Erythroblast (primary cell): ENCODE results near the gene TPK1.
"Not testable (repeated sequence)": the region's sequence is repeated elsewhere in the genome, so short reads cannot be mapped to it uniquely, and the experiment has no call there.

Source experiments
- DNase-seq, 2 experiments: peaks; one replicate each; lab custom pipeline; 2025; lab: John Stamatoyannopoulos, UW
- GATA1 ChIP-seq: IDR thresholded peaks from 2 replicates; pipeline ENCODE4 v1.6.1; 2011; ENCODE audit warnings: low read depth, mild to moderate bottlenecking, control low read depth, low read length, moderate library complexity
- POLR2A ChIP-seq: IDR thresholded peaks from 2 replicates; pipeline ENCODE4 v1.6.1; 2011; ENCODE audit warnings: mild to moderate bottlenecking, low read length

The TPK1 gene

GRCh38 chr7:144641389-144642044 lies 194.3 kb downstream of the TPK1 start:
- TF ChIP-seq GATA1: no peak
- DNase-seq: no peak

GRCh38 chr7:144632724-144633123 lies 203.1 kb downstream of the TPK1 start:
- DNase-seq: no peak
- TF ChIP-seq GATA1 (no peak), POLR2A (no peak)

- no peak for DNase-seq
- no peak for TF ChIP-seq GATA1
- TF ChIP-seq POLR2A: no peak
Observed at GRCh38 chr7:144629598-144629997, 206.3 kb downstream of the TPK1 start.

- TF ChIP-seq GATA1: no peak
- TF ChIP-seq POLR2A: no peak
Observed at GRCh38 chr7:144629011-144629410, 206.8 kb downstream of the TPK1 start.

GRCh38 chr7:144628176-144628575 lies 207.7 kb downstream of the TPK1 start:
- TF ChIP-seq GATA1 (no peak), POLR2A (no peak)
- DNase-seq: no peak

More at GRCh38 chr7:144629011-144629410, 206.8 kb downstream of the TPK1 start:
- no peak for DNase-seq

GRCh38 chr7:144622745-144623144 lies 213.1 kb downstream of the TPK1 start:
- no peak for DNase-seq
- no peak for TF ChIP-seq GATA1
- no peak for TF ChIP-seq POLR2A

GRCh38 chr7:144606261-144606660 lies 229.6 kb downstream of the TPK1 start:
- no peak for TF ChIP-seq POLR2A
- no peak for TF ChIP-seq GATA1
- DNase-seq: no peak

- no peak for TF ChIP-seq POLR2A
- no peak for TF ChIP-seq GATA1
- no peak for DNase-seq
Observed at GRCh38 chr7:144596953-144597352, 238.9 kb downstream of the TPK1 start.

- TF ChIP-seq GATA1: no peak
- no peak for TF ChIP-seq POLR2A
Observed at GRCh38 chr7:144594580-144594979, 241.3 kb downstream of the TPK1 start.

GRCh38 chr7:144588559-144589051 lies 247.2 kb downstream of the TPK1 start:
- DNase-seq: no peak
- TF ChIP-seq GATA1 (no peak), POLR2A (no peak)

More at GRCh38 chr7:144594580-144594979, 241.3 kb downstream of the TPK1 start:
- no peak for DNase-seq

GRCh38 chr7:144587701-144588100 lies 248.2 kb downstream of the TPK1 start:
- no peak for TF ChIP-seq GATA1
- no peak for DNase-seq

GRCh38 chr7:144584726-144585125 lies 251.1 kb downstream of the TPK1 start:
- no peak for DNase-seq
- TF ChIP-seq GATA1: no peak
- no peak for TF ChIP-seq POLR2A

GRCh38 chr7:144579687-144580086 lies 256.2 kb downstream of the TPK1 start:
- TF ChIP-seq POLR2A: no peak
- no peak for TF ChIP-seq GATA1
- DNase-seq: no peak

- TF ChIP-seq GATA1 (no peak), POLR2A (no peak)
Observed at GRCh38 chr7:144575456-144575855, 260.4 kb downstream of the TPK1 start.

GRCh38 chr7:144574753-144575152 lies 261.1 kb downstream of the TPK1 start:
- DNase-seq: not testable (repeated sequence)

More at GRCh38 chr7:144575456-144575855, 260.4 kb downstream of the TPK1 start:
- no peak for DNase-seq
